Measurements from ENCODE around the gene TSPAN9. TPM values are rescaled to one million over a fixed set of nuclear protein-coding genes. Genes with fewer than 3 reads are reported as not detected.

Gene TSPAN9
- total RNA-seq, 4 donors from 2014 or later: 15.7 to 32.6 (median 26.2) TPM

GRCh38 chr12:3119756-3120601 lies 42.8 kb downstream of the TSPAN9 start:
- TF ChIP-seq CTCF (IDR thresholded peaks at IDR 0.05): no peak
- peak overlapping the region in 3 of 4 donors; percentile 20 to 83 (median 42) for H3K27ac ChIP-seq
- H3K4me1 ChIP-seq: peaks cover 0 to 43% (median 13%) of the 10 kb centered on the region in 4 donors
- DNase-seq (ENCODE audit: low spot score in 2 of 2): no peak
- peaks cover 0 to 16% (median 2%) of the 10 kb centered on the region in 4 donors for H3K9me3 ChIP-seq
- H3K27me3 ChIP-seq: no peaks in the 10 kb centered on the region
- H3K36me3 ChIP-seq: no peaks in the 10 kb centered on the region
- no peak overlapping the region for H3K4me3 ChIP-seq
- WGBS, 2 donors: 52 to 54% methylated on average over 14 to 17 of the region's 17 CpGs

- Histone ChIP-seq H3K4me3 (no peak overlapping the region), H3K4me1 (peaks cover 0 to 43% (median 13%) of the 10 kb centered on the region in 4 donors), H3K27me3 (no peaks in the 10 kb centered on the region), H3K36me3 (peaks cover 0 to 1% (median 0%) of the 10 kb centered on the region in 3 donors), H3K9me3 (peaks cover 0 to 23% (median 3%) of the 10 kb centered on the region in 4 donors), H3K27ac (peak overlapping the region in 3 of 4 donors; percentile 20 to 83 (median 42))
- DNase-seq (ENCODE audit: low spot score in 2 of 2): no peak
- 93 to 94% methylated on average over 5 of the region's 5 CpGs for WGBS, 2 donors
- no peak for TF ChIP-seq CTCF (IDR thresholded peaks at IDR 0.05)
- TF ChIP-seq POLR2A (IDR thresholded peaks at IDR 0.05): no peak
- TF ChIP-seq EP300 (IDR thresholded peaks at IDR 0.05): no peak
Measured at GRCh38 chr12:3120701-3121100, 43.5 kb downstream of the TSPAN9 start.

GRCh38 chr12:3122841-3123678 lies 45.9 kb downstream of the TSPAN9 start:
- peak overlapping the region in 2 of 4 donors; percentile 60 to 88 for H3K27ac ChIP-seq
- peak in 1 of 2 donors; percentile 14 for DNase-seq (ENCODE audit: low spot score in 2 of 2)
- WGBS, 2 donors: 39 to 42% methylated on average over 8 to 13 of the region's 13 CpGs

GRCh38 chr12:3123729-3124128 lies 46.5 kb downstream of the TSPAN9 start:
- DNase-seq (ENCODE audit: low spot score in 2 of 2): no peak
- peak overlapping the region in 1 of 4 donors; percentile 88 for H3K27ac ChIP-seq
- H3K27me3 ChIP-seq: no peaks in the 10 kb centered on the region
- WGBS, 2 donors: 69 to 78% methylated on average over 4 of the region's 4 CpGs
- H3K9me3 ChIP-seq: peaks cover 0 to 26% (median 3%) of the 10 kb centered on the region in 4 donors
- no peak overlapping the region for H3K4me3 ChIP-seq
- peaks cover 0 to 26% (median 11%) of the 10 kb centered on the region in 4 donors for H3K4me1 ChIP-seq
- peaks cover 0 to 3% (median 0%) of the 10 kb centered on the region in 3 donors for H3K36me3 ChIP-seq
- no peak for TF ChIP-seq POLR2A (IDR thresholded peaks at IDR 0.05)
- no peak for TF ChIP-seq EP300 (IDR thresholded peaks at IDR 0.05)
- TF ChIP-seq CTCF (IDR thresholded peaks at IDR 0.05): no peak

More at GRCh38 chr12:3122841-3123678, 45.9 kb downstream of the TSPAN9 start:
- Histone ChIP-seq H3K27me3 (no peaks in the 10 kb centered on the region), H3K36me3 (peaks cover 0 to 3% (median 0%) of the 10 kb centered on the region in 3 donors), H3K4me1 (peaks cover 0 to 26% (median 11%) of the 10 kb centered on the region in 4 donors), H3K9me3 (peaks cover 0 to 26% (median 3%) of the 10 kb centered on the region in 4 donors), H3K4me3 (no peak overlapping the region)
- TF ChIP-seq CTCF (IDR thresholded peaks at IDR 0.05) (peak in 1 of 5 experiments; percentile 36), POLR2A (IDR thresholded peaks at IDR 0.05) (no peak), EP300 (IDR thresholded peaks at IDR 0.05) (peak in 1 of 2 donors; percentile 68)

Data from tibial nerve (tissue), 4 donors.